ENCODE results near the gene EFHD2. TPM values are rescaled to one million over a fixed set of nuclear protein-coding genes. Genes with fewer than 3 reads are reported as not detected.

Gene EFHD2
- total and polyA plus RNA-seq, 3 donors from 2014 or later = 146 to 384 (median 308) TPM

GRCh38 chr1:15393475-15394257, 16.0 kb upstream of the EFHD2 start:
- H3K4me3 ChIP-seq = no peak overlapping the region
- intact Hi-C loops (cut with DNase I; ENCODE audit: low total_unique reads) = no loop called here
- H3K4me1 ChIP-seq = no peaks in the 10 kb centered on the region
- H3K9me3 ChIP-seq = no peaks in the 10 kb centered on the region
- no peak for DNase-seq
- TF ChIP-seq CTCF (IDR thresholded peaks at IDR 0.05) = no peak
- TF ChIP-seq POLR2A (IDR thresholded peaks at IDR 0.05) = no peak
- WGBS, 2 donors = 87 to 88% methylated on average over 9 of the region's 9 CpGs
- no peak overlapping the region for H3K27ac ChIP-seq
- no peaks in the 10 kb centered on the region for H3K36me3 ChIP-seq (ENCODE audit: low read depth, missing control alignments)
- no peaks in the 10 kb centered on the region for H3K27me3 ChIP-seq

DNA sequence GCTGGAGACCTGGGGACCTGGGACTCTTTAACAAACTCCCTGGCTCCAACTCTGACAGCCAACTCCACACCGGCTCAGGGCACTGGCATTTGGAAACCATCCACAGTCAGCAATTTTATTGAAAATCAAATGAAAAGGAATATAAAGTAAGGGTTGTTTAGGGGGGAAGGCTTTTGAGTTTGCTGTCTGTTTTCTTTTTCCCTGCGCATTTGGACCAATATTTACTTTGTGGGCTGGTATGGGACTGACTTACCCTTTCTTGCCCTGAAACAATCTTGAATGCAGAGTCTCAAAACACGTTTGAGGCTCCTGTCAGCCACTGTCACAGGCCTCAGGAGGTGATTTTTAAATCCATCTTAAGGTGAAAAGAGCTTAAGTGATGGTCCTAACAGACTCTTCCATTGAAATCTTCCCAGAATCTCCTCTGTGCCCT, 15.4 kb upstream of the EFHD2 start:
- Histone ChIP-seq H3K27me3 (no peaks in the 10 kb centered on the region), H3K4me3 (no peak overlapping the region), H3K4me1 (no peaks in the 10 kb centered on the region), H3K9me3 (no peaks in the 10 kb centered on the region), H3K27ac (no peak overlapping the region), H3K36me3 (ENCODE audit: low read depth, missing control alignments) (no peaks in the 10 kb centered on the region)
- DNase-seq = no peak
- WGBS, 2 donors = 80 to 84% methylated on average over 3 of the region's 3 CpGs
- intact Hi-C loops (cut with DNase I; ENCODE audit: low total_unique reads) = no loop called here
- TF ChIP-seq CTCF (IDR thresholded peaks at IDR 0.05) = no peak
- no peak for TF ChIP-seq POLR2A (IDR thresholded peaks at IDR 0.05)

DNA sequence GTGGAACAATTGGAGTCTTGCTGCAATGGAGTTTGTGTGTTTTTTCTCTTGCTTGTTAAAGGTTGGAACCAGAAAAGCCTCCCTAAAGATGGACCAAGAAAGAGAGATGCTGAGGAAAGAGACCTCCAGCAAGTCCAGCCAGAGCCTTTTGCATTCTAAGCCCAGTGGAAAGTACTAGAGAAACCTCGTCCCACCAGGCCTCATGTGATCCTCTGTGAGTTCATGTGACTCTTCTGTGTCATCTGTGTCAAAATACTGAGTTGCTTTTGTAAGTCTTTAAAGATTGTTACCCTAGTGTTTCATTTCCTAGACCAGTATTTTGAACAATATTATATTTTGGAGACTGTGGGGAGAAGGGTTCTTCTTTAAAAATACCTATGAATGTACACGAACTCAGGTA, 12.5 kb upstream of the EFHD2 start:
- intact Hi-C loops (cut with DNase I; ENCODE audit: low total_unique reads) = no loop called here
- TF ChIP-seq POLR2A (IDR thresholded peaks at IDR 0.05) (no peak), CTCF (IDR thresholded peaks at IDR 0.05) (no peak)
- Histone ChIP-seq H3K4me3 (no peak overlapping the region), H3K9me3 (no peaks in the 10 kb centered on the region), H3K36me3 (ENCODE audit: low read depth, missing control alignments) (no peaks in the 10 kb centered on the region), H3K27me3 (no peaks in the 10 kb centered on the region), H3K4me1 (no peaks in the 10 kb centered on the region), H3K27ac (no peak overlapping the region)
- no peak for DNase-seq
- WGBS, 2 donors = 81 to 96% methylated on average over 2 of the region's 2 CpGs

- Histone ChIP-seq H3K27ac (no peak overlapping the region), H3K36me3 (ENCODE audit: low read depth, missing control alignments) (no peaks in the 10 kb centered on the region), H3K4me1 (no peaks in the 10 kb centered on the region), H3K9me3 (no peaks in the 10 kb centered on the region), H3K27me3 (no peaks in the 10 kb centered on the region), H3K4me3 (no peak overlapping the region)
- WGBS, 2 donors = 93 to 98% methylated on average over 2 of the region's 2 CpGs
- DNase-seq = no peak
- intact Hi-C loops (cut with DNase I; ENCODE audit: low total_unique reads) = no loop called here
- no peak for TF ChIP-seq POLR2A (IDR thresholded peaks at IDR 0.05)
- TF ChIP-seq CTCF (IDR thresholded peaks at IDR 0.05) = no peak
Measured at GRCh38 chr1:15399710-15400109, 10.0 kb upstream of the EFHD2 start.

DNA sequence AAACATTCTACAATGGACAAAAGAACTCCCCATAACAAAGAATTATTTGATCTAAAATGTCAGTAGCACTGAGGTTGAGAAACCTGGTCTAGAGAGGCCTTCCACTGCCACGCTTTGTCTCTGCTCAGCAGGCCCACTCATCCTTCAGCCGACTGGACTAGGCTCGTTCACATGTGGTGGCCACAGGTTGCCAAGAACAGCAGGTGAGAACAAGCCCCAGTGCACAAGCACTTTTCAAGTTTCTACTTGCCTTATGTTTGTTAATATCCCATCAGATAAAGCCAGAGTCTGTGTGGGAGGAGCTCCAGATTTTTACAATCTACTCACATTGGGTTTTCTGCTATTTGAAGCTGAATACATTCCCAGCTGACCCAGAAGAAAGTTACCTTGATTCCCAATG, 9.1 kb upstream of the EFHD2 start:
- Histone ChIP-seq H3K4me1 (no peaks in the 10 kb centered on the region), H3K9me3 (no peaks in the 10 kb centered on the region), H3K36me3 (ENCODE audit: low read depth, missing control alignments) (no peaks in the 10 kb centered on the region), H3K27me3 (no peaks in the 10 kb centered on the region), H3K4me3 (no peak overlapping the region), H3K27ac (no peak overlapping the region)
- no peak for DNase-seq
- TF ChIP-seq CTCF (IDR thresholded peaks at IDR 0.05) (no peak), POLR2A (IDR thresholded peaks at IDR 0.05) (no peak)
- intact Hi-C loops (cut with DNase I; ENCODE audit: low total_unique reads) = no loop called here
- WGBS, 2 donors = 92 to 93% methylated on average over 3 of the region's 3 CpGs
